NOMO-1 treated with DMSO at 0.1 percent for 48 hours (cell line): ENCODE measurements around the gene PKD1.

ENCODE experiments used
- DNase-seq: peaks from one replicate; lab custom pipeline; 2025; ENCODE audit not compliant: unreplicated experiment; lab: John Stamatoyannopoulos, UW

The PKD1 gene

DNA sequence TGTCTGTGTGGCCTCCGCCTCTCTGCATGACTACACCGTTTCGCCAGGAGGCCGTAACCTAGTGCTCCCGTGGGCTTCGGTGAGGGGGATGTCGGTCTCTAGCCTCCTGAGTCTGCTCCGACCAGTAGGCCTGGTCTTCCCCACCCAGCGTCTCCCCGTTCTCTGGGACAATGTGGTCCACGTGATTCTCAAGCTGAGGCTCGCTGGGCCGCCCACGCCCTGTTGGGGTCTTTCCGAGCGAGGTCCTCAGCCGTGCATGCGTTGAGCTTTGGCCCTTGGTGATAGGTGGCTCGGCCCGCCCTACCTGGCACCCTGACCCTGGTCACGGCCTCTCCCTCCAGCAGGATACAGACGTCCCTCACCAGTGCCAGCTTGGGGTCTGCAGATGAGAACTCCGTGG is 57.0 kb downstream of the PKD1 start:
- DNase-seq: no peak

- DNase-seq: no peak
Measured at GRCh38 chr16:2078096-2078495, 57.6 kb downstream of the PKD1 start.

- no peak for DNase-seq
Measured at GRCh38 chr16:2077696-2078095, 58.0 kb downstream of the PKD1 start.

- DNase-seq: no peak
Measured at GRCh38 chr16:2077016-2077415, 58.7 kb downstream of the PKD1 start.

DNA sequence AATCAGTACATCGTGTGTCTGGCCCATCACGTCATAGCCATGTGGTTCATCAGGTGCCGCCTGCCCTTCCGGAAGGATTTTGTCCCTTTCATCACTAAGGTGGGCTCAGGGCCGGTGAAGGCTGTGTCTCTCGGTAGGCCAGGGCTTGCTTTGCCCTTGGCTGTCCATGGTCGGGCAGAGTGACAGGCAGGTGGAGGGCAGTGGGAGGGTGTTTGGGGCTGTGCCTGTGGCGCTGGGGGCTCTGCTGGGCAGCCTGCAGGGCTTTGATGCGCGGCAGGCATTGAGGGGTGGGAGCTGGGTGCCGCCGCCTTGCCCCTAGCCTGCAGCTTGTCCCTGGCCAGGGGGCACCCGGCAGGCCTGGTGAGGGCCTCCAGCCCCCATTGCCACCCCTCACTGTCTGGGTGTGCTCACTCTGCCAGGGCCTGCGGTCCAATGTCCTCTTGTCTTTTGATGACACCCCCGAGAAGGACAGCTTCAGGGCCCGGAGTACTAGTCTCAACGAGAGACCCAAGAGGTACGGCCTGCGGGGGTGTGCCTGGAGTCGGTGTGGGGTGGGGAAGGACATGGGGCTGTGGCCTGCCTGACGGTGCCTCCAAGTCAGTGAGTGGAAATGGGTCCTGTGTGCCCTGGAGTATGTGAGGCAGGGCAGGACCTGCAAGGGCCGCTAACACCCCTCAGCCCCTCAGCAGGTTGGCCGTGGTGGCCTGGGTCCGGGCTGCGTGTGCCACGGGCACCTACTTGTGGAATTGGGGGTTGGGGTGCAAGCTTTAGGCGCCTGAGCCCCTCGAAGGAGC is 59.4 kb downstream of the PKD1 start:
- DNase-seq: no peak

DNA sequence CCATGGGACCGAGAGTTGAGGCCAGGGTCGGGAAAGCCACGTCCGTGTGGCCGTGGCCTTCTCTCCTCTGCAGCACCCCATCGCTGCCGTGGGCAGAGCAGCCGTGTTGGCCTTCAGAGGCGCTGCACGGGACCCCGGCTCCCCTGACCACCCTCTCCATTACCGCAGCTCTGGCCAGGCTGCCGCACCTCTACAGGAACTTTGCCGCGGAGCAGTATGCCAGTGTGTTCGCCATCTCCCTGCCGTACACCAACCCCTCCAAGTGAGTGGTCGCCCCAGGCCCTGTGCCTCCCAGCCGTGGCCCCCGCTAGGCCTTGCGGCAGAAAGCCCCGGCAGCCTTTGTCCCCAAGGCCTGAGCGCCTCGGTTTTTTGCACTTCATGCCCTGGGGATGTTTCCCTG is 60.1 kb downstream of the PKD1 start:
- no peak for DNase-seq

- DNase-seq: no peak
Measured at GRCh38 chr16:2074071-2074470, 61.6 kb downstream of the PKD1 start.

DNA sequence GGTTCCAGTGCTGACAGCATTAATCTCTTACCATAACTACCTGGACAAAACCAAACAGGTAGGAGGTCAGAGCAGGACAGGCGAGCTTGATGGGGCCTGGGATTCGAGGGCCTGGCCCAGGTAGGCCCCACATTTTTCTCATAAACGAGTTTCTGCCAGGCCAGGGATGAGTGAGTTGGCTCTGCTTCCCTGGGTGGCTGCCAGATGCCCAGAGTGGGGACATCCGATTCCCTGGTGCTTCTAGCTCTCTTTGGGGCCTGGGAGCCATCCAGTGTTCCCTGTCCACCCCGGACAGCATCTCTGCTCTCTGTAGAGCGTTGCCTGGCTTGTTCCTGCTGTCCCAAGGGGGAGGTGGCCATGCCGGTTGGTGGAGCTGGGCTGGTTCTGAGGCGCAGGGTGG is 62.8 kb downstream of the PKD1 start:
- no peak for DNase-seq

DNA sequence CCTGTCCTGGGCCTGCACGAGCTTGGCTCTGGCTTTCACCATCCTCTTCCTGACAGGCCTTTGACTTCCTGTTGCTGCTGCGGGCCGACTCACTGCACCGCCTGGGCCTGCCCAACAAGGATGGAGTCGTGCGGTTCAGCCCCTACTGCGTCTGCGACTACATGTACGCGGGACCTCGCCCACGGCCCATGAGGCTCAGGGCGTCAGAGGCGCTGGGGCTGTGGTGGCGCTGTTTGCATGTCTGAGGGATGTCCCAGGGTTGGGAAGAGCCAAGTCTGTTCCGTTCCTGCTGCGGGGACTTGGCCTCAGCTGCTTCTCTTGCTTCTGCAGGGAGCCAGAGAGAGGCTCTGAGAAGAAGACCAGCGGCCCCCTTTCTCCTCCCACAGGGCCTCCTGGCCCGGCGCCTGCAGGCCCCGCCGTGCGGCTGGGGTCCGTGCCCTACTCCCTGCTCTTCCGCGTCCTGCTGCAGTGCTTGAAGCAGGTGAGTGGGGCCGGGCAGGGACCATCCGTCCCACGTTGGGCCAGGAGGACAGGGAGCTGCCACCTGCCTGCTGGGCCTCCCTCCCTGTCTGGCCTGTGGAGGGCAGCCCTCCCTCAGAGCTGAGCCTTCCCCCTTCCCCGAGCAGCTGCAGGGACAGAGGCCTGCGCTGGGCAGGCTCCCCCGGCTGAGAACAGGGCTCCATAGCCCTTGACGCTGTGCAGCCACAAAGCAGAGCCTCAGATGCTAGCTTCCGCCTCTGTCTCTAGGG is 64.1 kb downstream of the PKD1 start:
- no peak for DNase-seq

DNA sequence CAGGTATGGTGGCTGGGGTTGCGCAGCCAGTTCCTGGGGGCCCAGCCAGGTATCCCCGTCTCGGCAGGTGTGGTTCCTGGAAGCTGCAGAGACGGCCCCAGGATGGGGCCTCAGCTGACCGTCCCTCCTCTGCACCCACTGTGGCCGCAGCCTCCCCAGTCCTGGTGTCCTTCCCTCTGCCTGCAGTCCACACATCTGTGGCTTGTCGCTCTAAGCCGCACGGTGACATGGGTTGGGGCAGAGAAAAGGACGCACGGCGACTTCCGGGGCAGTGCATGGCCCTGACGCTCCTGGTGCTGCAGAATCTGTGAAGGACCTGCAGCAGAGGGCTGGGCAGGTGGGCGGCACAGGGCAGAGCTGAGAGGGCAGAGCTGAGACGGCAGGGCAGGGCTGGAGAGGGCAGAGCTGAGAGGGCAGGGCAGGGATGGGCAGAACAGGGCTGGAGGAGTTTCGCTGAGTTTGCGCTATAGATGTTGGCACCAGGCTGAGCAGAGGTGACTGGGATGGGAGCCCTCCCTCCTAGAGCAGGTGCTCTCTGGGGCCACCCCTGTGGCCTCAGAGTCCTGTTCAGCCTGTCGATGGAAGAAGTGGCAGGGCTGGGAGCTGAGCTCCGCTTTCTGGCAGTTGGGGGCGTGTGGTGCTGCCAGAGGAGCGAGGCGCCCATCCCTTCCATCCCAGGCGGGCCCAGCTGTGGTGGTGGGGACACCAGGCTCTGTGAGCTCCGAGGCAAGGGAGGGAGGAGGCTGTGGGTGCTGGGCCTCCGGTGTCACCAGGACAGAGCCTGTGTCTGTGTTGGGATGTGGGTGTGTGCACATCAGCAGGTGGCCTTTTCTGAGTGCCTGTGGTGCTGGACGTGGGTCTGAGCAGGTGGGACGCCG is 64.9 kb downstream of the PKD1 start:
- DNase-seq: no peak

- no peak for DNase-seq
Measured at GRCh38 chr16:2066139-2066538, 69.6 kb downstream of the PKD1 start.

GRCh38 chr16:2064368-2064945 is 71.2 kb downstream of the PKD1 start:
- no peak for DNase-seq

GRCh38 chr16:2063861-2064260 is 71.8 kb downstream of the PKD1 start:
- no peak for DNase-seq

GRCh38 chr16:2062801-2063200 is 72.9 kb downstream of the PKD1 start:
- DNase-seq: no peak

GRCh38 chr16:2061526-2061925 is 74.2 kb downstream of the PKD1 start:
- no peak for DNase-seq

DNA sequence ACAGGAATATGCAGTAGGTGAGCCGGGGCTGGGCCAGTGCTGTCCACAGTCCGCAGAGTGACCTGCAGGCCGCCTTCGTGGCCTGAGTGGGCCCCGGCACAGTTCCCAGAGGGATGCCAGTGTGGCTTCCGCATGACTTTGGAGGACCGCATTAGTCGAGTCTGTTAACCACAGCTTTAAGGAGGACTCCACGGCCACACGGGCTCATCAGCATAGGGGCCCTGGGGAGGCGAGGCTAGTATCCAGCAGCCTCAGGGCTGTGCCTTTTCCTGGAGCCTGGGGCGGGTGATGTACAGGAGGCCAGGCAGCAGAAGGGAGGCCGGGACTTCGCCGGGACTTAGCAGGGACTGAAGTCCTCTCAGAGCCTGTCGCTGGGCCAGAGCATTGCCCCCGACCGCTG is 74.7 kb downstream of the PKD1 start:
- no peak for DNase-seq

- DNase-seq: no peak
Measured at GRCh38 chr16:2060346-2060745, 75.4 kb downstream of the PKD1 start.

DNA sequence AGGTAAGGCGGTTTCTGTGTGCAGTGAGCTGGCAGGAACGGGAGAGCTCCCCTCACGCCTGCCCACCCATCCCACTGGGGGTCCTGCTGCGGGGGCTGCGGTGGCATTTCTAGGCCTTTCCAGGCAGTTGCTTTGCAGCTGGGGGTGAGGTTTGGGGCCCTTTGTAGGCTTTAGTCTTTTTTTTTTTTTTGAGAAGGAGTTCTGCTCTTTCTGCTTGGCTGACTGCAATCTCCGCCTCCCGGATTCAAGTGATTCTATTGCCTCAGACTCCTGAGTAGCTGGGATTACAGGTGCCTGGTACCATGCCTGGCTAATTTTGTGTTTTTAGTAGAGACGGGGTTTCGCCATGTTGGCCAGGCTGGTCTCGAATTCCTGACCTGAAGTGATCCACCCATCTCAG is 76.8 kb downstream of the PKD1 start:
- no peak for DNase-seq

DNA sequence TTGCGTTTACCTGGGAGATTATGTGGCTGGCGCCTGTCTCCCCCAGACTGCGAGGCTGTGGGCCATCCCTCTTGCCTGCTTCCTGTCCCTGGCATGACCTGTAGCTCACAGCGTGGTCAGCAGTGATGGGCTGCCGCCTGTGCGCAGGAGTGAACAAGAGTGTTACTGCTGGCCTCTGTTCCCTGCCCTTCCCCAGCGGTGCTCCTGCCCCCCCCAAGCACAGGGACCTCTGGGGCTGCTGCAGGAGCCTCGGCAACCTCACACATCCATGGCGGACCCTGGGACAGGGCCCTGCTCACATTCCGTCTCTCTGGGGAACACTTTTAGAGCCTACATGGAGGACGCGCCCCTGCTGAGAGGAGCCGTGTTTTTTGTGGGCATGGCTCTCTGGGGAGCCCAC is 77.3 kb downstream of the PKD1 start:
- no peak for DNase-seq

GRCh38 chr16:2057438-2057837 is 78.3 kb downstream of the PKD1 start:
- DNase-seq: no peak

GRCh38 chr16:2056681-2057407 is 78.9 kb downstream of the PKD1 start:
- no peak for DNase-seq
